Measurements from ENCODE around the gene SLC5A9. TPM values are rescaled to one million over a fixed set of nuclear protein-coding genes. Genes with fewer than 3 reads are reported as not detected.

Gene SLC5A9
- not detected in 2 replicates for total RNA-seq

GRCh38 chr1:48222501-48223242 lies at the start of gene SLC5A9:
SLC5A9 (plus strand) TSS chr1:48222716; CDS start chr1:48222737, 21 bp downstream.

Other genes starting within 250 kb of the SLC5A9 start
- gene TRABD2B, start 225.3 kb upstream of the SLC5A9 start, total RNA-seq = under 0.01 and 0.20 TPM in 2 replicates
- gene SPATA6, start 249.5 kb downstream of the SLC5A9 start, total RNA-seq = 7.0 and 11.1 TPM in 2 replicates